Ovary (tissue), 3 donors: ENCODE measurements around the gene STMND1.

Experiments
- POLR2A ChIP-seq: fragments of 450-650 bp; IDR thresholded peaks from one replicate; pipeline ENCODE4 v1.6.1; 2017; ENCODE audit warnings: antibody characterized with exemption, mild to moderate bottlenecking, moderate library complexity
- TF ChIP-seq, protein P1 (sequence below), 3 donors: fragments of 450-650 bp in 2 of 3; fragments of 200-600 bp in 1 of 3; IDR thresholded peaks; one replicate each; pipeline versions ENCODE4 v1.5.1 to v1.8.0; 2016 to 2022; ENCODE audit warnings: antibody characterized with exemption in 3 of 3, mild to moderate bottlenecking in 1 of 3
- donor health status: DM: no; HTN: no; CAD: no.

DNA sequence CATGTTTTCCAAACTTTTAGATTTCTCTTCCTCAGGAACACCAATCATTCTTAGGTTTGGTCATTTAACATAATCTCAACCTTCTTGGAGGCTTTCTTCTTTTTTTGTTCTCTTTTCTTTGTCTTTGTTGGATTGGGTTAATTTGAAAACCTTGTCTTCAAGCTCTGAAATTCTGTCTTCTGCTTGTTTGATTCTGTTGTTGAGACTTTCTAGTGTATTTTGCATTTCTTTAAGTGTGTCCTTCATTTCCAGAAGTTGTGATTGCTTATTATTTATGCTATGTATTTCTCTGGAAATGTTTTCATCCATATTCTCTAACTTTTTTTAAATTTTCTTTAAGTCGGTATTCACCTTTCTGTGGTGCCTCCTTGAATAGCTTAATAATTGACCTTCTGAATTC is 42.2 kb downstream of the STMND1 start:
- TF ChIP-seq, protein P1, sequence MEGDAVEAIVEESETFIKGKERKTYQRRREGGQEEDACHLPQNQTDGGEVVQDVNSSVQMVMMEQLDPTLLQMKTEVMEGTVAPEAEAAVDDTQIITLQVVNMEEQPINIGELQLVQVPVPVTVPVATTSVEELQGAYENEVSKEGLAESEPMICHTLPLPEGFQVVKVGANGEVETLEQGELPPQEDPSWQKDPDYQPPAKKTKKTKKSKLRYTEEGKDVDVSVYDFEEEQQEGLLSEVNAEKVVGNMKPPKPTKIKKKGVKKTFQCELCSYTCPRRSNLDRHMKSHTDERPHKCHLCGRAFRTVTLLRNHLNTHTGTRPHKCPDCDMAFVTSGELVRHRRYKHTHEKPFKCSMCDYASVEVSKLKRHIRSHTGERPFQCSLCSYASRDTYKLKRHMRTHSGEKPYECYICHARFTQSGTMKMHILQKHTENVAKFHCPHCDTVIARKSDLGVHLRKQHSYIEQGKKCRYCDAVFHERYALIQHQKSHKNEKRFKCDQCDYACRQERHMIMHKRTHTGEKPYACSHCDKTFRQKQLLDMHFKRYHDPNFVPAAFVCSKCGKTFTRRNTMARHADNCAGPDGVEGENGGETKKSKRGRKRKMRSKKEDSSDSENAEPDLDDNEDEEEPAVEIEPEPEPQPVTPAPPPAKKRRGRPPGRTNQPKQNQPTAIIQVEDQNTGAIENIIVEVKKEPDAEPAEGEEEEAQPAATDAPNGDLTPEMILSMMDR (IDR thresholded peaks at IDR 0.05), result no peak
- no peak for TF ChIP-seq POLR2A
